OCI-LY1 (cell line): ENCODE results near the gene TNPO2.

ENCODE experiments used
- H2AFZ ChIP-seq: fragments of 200-600 bp; sonication (generic), shearing (Covaris generic); 2 replicates; pipeline ENCODE4 v1.6.0; 2014; ENCODE audit warnings: antibody characterized with exemption, mild to moderate bottlenecking, low read length
- H3F3A ChIP-seq: fragments of 200-600 bp; sonication (generic), shearing (Covaris generic); 2 replicates; pipeline ENCODE4 v1.6.0; 2014; ENCODE audit warnings: mild to moderate bottlenecking, antibody characterized with exemption, low read length, moderate library complexity; ENCODE audit not compliant: insufficient read depth
- H3K27ac ChIP-seq: fragments of 200-600 bp; sonication (generic); 2 replicates; pipeline ENCODE4 v1.5.1; 2014; ENCODE audit warnings: low read length, mixed run types, mild to moderate bottlenecking, low read depth; ENCODE audit not compliant: poor library complexity, severe bottlenecking
- H3K27me3 ChIP-seq: fragments of 200-600 bp; sonication (generic); 2 replicates; pipeline ENCODE4 v1.6.0; 2014; ENCODE audit warnings: antibody characterized with exemption, mild to moderate bottlenecking, low read length, moderate library complexity; ENCODE audit not compliant: insufficient read depth
- H3K36me3 ChIP-seq: fragments of 200-600 bp; sonication (generic); 2 replicates; pipeline ENCODE4 v1.6.1; 2014; ENCODE audit warnings: mild to moderate bottlenecking, antibody characterized with exemption, low read length, moderate library complexity, mixed read lengths; ENCODE audit not compliant: insufficient read depth
- H3K4me1 ChIP-seq: fragments of 200-600 bp; sonication (generic); 2 replicates; pipeline ENCODE4 v1.5.1; 2014; ENCODE audit warnings: mild to moderate bottlenecking, low read length, moderate library complexity; ENCODE audit not compliant: insufficient read depth, severe bottlenecking
- H3K4me2 ChIP-seq: fragments of 200-600 bp; sonication (generic), shearing (Covaris generic); 2 replicates; pipeline ENCODE4 v1.6.1; 2014; ENCODE audit warnings: low read length
- H3K4me3 ChIP-seq: fragments of 200-600 bp; sonication (generic); 2 replicates; pipeline ENCODE4 v1.5.1; 2014; ENCODE audit warnings: low read length, low read depth, mild to moderate bottlenecking, mixed read lengths; ENCODE audit not compliant: poor library complexity, severe bottlenecking
- H3K79me2 ChIP-seq: fragments of 200-600 bp; shearing (Covaris generic); 2 replicates; pipeline ENCODE4 v1.6.1; 2016; ENCODE audit warnings: mixed run types, low read length, mixed read lengths; ENCODE audit not compliant: insufficient read depth
- H3K9ac ChIP-seq: fragments of 200-600 bp; sonication (generic), shearing (Covaris generic); 2 replicates; pipeline ENCODE4 v1.6.1; 2014; ENCODE audit warnings: mild to moderate bottlenecking, low read length, mixed read lengths
- H3K9me2 ChIP-seq: fragments of 200-600 bp; sonication (generic), shearing (Covaris generic); 2 replicates; pipeline ENCODE4 v1.6.1; 2014; ENCODE audit warnings: low read depth, mild to moderate bottlenecking, low read length, mixed read lengths
- H3K9me3 ChIP-seq: fragments of 200-600 bp; shearing (Covaris generic); 2 replicates; pipeline ENCODE4 v1.6.1; 2014; ENCODE audit warnings: low read length, mixed read lengths
- H4K20me1 ChIP-seq: fragments of 200-600 bp; sonication (generic), shearing (Covaris generic); 2 replicates; pipeline ENCODE4 v1.6.0; 2016; ENCODE audit warnings: mild to moderate bottlenecking, low read length; ENCODE audit not compliant: insufficient read depth
- CTCF ChIP-seq: fragments of 200-600 bp; sonication (generic), shearing (Covaris generic); IDR thresholded peaks from 2 replicates; pipeline ENCODE4 v1.5.1; 2017; ENCODE audit warnings: mild to moderate bottlenecking, antibody characterized with exemption, low read length, moderate library complexity, mixed read lengths
- EZH2 ChIP-seq: fragments of 200-600 bp; sonication (generic), shearing (Covaris generic); IDR thresholded peaks from 2 replicates; pipeline ENCODE4 v1.8.0; 2017; ENCODE audit warnings: borderline replicate concordance, mixed run types, mild to moderate bottlenecking, antibody characterized with exemption, low read length, moderate library complexity, mixed read lengths

TNPO2 gene

GRCh38 chr19:12754465-12755196, 30.9 kb upstream of the TNPO2 start:
- H3K36me3 ChIP-seq: no peaks in the 10 kb centered on the region
- H3K9ac ChIP-seq: no peak overlapping the region
- H3F3A ChIP-seq: no peaks in the 10 kb centered on the region
- H3K4me2 ChIP-seq: no peak overlapping the region
- TF ChIP-seq CTCF: no peak
- no peak for TF ChIP-seq EZH2
- peaks cover 3% of the 10 kb centered on the region for H3K4me1 ChIP-seq
- H3K79me2 ChIP-seq: no peaks in the 10 kb centered on the region
- H3K27ac ChIP-seq: no peak overlapping the region
- no peaks in the 10 kb centered on the region for H3K9me2 ChIP-seq
- H2AFZ ChIP-seq: no peak overlapping the region
- peaks cover 6% of the 10 kb centered on the region; the same call in 1 of the 2 replicates for H3K27me3 ChIP-seq
- H4K20me1 ChIP-seq: no peaks in the 10 kb centered on the region
- no peaks in the 10 kb centered on the region for H3K9me3 ChIP-seq
- H3K4me3 ChIP-seq: no peak overlapping the region

GRCh38 chr19:12752056-12752781, 28.5 kb upstream of the TNPO2 start:
- peaks cover 13% of the 10 kb centered on the region for H3K36me3 ChIP-seq
- H4K20me1 ChIP-seq: no peaks in the 10 kb centered on the region
- no peak overlapping the region for H3K4me2 ChIP-seq
- peaks cover 7% of the 10 kb centered on the region; the same call in 1 of the 2 replicates for H3K9me3 ChIP-seq
- H3F3A ChIP-seq: no peaks in the 10 kb centered on the region
- no peak overlapping the region for H3K4me3 ChIP-seq
- no peak overlapping the region for H2AFZ ChIP-seq
- no peak overlapping the region for H3K9ac ChIP-seq
- H3K9me2 ChIP-seq: no peaks in the 10 kb centered on the region
- H3K27me3 ChIP-seq: peaks cover 6% of the 10 kb centered on the region; the same call in 1 of the 2 replicates
- H3K79me2 ChIP-seq: no peaks in the 10 kb centered on the region
- no peak overlapping the region for H3K27ac ChIP-seq
- H3K4me1 ChIP-seq: no peaks in the 10 kb centered on the region
- TF ChIP-seq EZH2: no peak
- TF ChIP-seq CTCF: no peak

GRCh38 chr19:12751635-12752034, 27.9 kb upstream of the TNPO2 start, which contains the start of gene BEST2:
Gene BEST2, plus strand, starts transcription at chr19:12751791. Its CDS starts 802 bp downstream, at chr19:12752593.
- no peak within 1 kb of the TSS for H3K4me2 ChIP-seq
- no peaks in the 10 kb centered on the region for H3F3A ChIP-seq
- H3K4me3 ChIP-seq: no peak within 1 kb of the TSS
- H4K20me1 ChIP-seq: no peaks in the 10 kb centered on the region
- TF ChIP-seq EZH2: no peak
- no peak for TF ChIP-seq CTCF
- no peak within 1 kb of the TSS for H3K27ac ChIP-seq
- peaks cover 9% of the 10 kb centered on the region; the same call in 1 of the 2 replicates for H3K9me3 ChIP-seq
- no peaks in the 10 kb centered on the region for H3K9me2 ChIP-seq
- no peaks in the 10 kb centered on the region for H3K79me2 ChIP-seq
- peaks cover 18% of the 10 kb centered on the region for H3K36me3 ChIP-seq
- H3K27me3 ChIP-seq: peaks cover 6% of the 10 kb centered on the region; the same call in 1 of the 2 replicates
- H3K4me1 ChIP-seq: no peaks in the 10 kb centered on the region
- no peak within 1 kb of the TSS for H3K9ac ChIP-seq
- no peak within 1 kb of the TSS for H2AFZ ChIP-seq
